ENCODE data around the gene TBXA2R. TPM values are rescaled to one million over a fixed set of nuclear protein-coding genes. Genes with fewer than 3 reads are reported as not detected.
A peak's percentile ranks its signal among the peaks of the same experiment; 100 is the strongest.
"Not testable (repeated sequence)": the region's sequence is repeated elsewhere in the genome, so short reads cannot be mapped to it uniquely, and the experiment has no call there.

TBXA2R gene
- total RNA-seq, 1 donor = 1.8 TPM

- no peaks in the 10 kb centered on the region for H3K9me3 ChIP-seq (ENCODE audit: low read depth, low read length)
- peaks cover 4% of the 10 kb centered on the region for H3K4me1 ChIP-seq (ENCODE audit: insufficient read depth, low read length)
- no peak overlapping the region for H3K4me3 ChIP-seq (ENCODE audit: low read length)
- H3K27me3 ChIP-seq (ENCODE audit: insufficient read depth, low read length) = no peaks in the 10 kb centered on the region
Observed at GRCh38 chr19:3632098-3632497, 25.4 kb upstream of the TBXA2R start.

GRCh38 chr19:3631053-3631861 is 24.6 kb upstream of the TBXA2R start:
- H3K4me1 ChIP-seq (ENCODE audit: insufficient read depth, low read length) = peaks cover 5% of the 10 kb centered on the region
- H3K9me3 ChIP-seq (ENCODE audit: low read depth, low read length) = no peaks in the 10 kb centered on the region
- no peak overlapping the region for H3K4me3 ChIP-seq (ENCODE audit: low read length)
- no peaks in the 10 kb centered on the region for H3K27me3 ChIP-seq (ENCODE audit: insufficient read depth, low read length)

- H3K4me1 ChIP-seq (ENCODE audit: insufficient read depth, low read length) = peaks cover 21% of the 10 kb centered on the region
- not testable (repeated sequence) for H3K9me3 ChIP-seq (ENCODE audit: low read depth, low read length); H3K27me3 ChIP-seq (ENCODE audit: insufficient read depth, low read length); H3K4me3 ChIP-seq (ENCODE audit: low read length)
Observed at GRCh38 chr19:3628766-3629165, 22.1 kb upstream of the TBXA2R start.

- Histone ChIP-seq H3K4me1 (ENCODE audit: insufficient read depth, low read length) (peaks cover 21% of the 10 kb centered on the region), H3K4me3 (ENCODE audit: low read length) (no peak overlapping the region), H3K9me3 (ENCODE audit: low read depth, low read length) (no peaks in the 10 kb centered on the region), H3K27me3 (ENCODE audit: insufficient read depth, low read length) (no peaks in the 10 kb centered on the region)
Observed at GRCh38 chr19:3627351-3627723, 20.7 kb upstream of the TBXA2R start.

- Histone ChIP-seq H3K4me1 (ENCODE audit: insufficient read depth, low read length) (peaks cover 21% of the 10 kb centered on the region), H3K4me3 (ENCODE audit: low read length) (peak within 1 kb of the TSS; percentile 97), H3K27me3 (ENCODE audit: insufficient read depth, low read length) (no peaks in the 10 kb centered on the region), H3K9me3 (ENCODE audit: low read depth, low read length) (no peaks in the 10 kb centered on the region)
Observed at GRCh38 chr19:3626473-3627350, 20.0 kb upstream of the TBXA2R start, which contains the start of gene CACTIN. TSS of gene CACTIN (minus strand) at chr19:3626790. CDS start at chr19:3626762, 28 bp downstream.

- no peaks in the 10 kb centered on the region for H3K27me3 ChIP-seq (ENCODE audit: insufficient read depth, low read length)
- H3K4me3 ChIP-seq (ENCODE audit: low read length) = peak overlapping the region; percentile 97
- no peaks in the 10 kb centered on the region for H3K9me3 ChIP-seq (ENCODE audit: low read depth, low read length)
- H3K4me1 ChIP-seq (ENCODE audit: insufficient read depth, low read length) = peaks cover 21% of the 10 kb centered on the region
Observed at GRCh38 chr19:3625996-3626472, 19.4 kb upstream of the TBXA2R start.

GRCh38 chr19:3623716-3624115 is 17.0 kb upstream of the TBXA2R start:
- H3K4me3 ChIP-seq (ENCODE audit: low read length) = no peak overlapping the region
- H3K9me3 ChIP-seq (ENCODE audit: low read depth, low read length) = no peaks in the 10 kb centered on the region
- H3K27me3 ChIP-seq (ENCODE audit: insufficient read depth, low read length) = no peaks in the 10 kb centered on the region
- H3K4me1 ChIP-seq (ENCODE audit: insufficient read depth, low read length) = peaks cover 21% of the 10 kb centered on the region

GRCh38 chr19:3622224-3622623 is 15.5 kb upstream of the TBXA2R start:
- Histone ChIP-seq H3K4me1 (ENCODE audit: insufficient read depth, low read length) (peaks cover 25% of the 10 kb centered on the region), H3K9me3 (ENCODE audit: low read depth, low read length) (no peaks in the 10 kb centered on the region), H3K27me3 (ENCODE audit: insufficient read depth, low read length) (no peaks in the 10 kb centered on the region), H3K4me3 (ENCODE audit: low read length) (no peak overlapping the region)

- peaks cover 24% of the 10 kb centered on the region for H3K4me1 ChIP-seq (ENCODE audit: insufficient read depth, low read length)
- H3K27me3 ChIP-seq (ENCODE audit: insufficient read depth, low read length) = no peaks in the 10 kb centered on the region
- H3K9me3 ChIP-seq (ENCODE audit: low read depth, low read length) = no peaks in the 10 kb centered on the region
- H3K4me3 ChIP-seq (ENCODE audit: low read length) = no peak overlapping the region
Observed at GRCh38 chr19:3621689-3622088, 15.0 kb upstream of the TBXA2R start.

- H3K27me3 ChIP-seq (ENCODE audit: insufficient read depth, low read length) = no peaks in the 10 kb centered on the region
- no peaks in the 10 kb centered on the region for H3K9me3 ChIP-seq (ENCODE audit: low read depth, low read length)
- peaks cover 22% of the 10 kb centered on the region for H3K4me1 ChIP-seq (ENCODE audit: insufficient read depth, low read length)
- H3K4me3 ChIP-seq (ENCODE audit: low read length) = no peak overlapping the region
Observed at GRCh38 chr19:3620817-3621547, 14.3 kb upstream of the TBXA2R start.

- Histone ChIP-seq H3K9me3 (ENCODE audit: low read depth, low read length) (no peaks in the 10 kb centered on the region), H3K27me3 (ENCODE audit: insufficient read depth, low read length) (no peaks in the 10 kb centered on the region), H3K4me3 (ENCODE audit: low read length) (no peak overlapping the region), H3K4me1 (ENCODE audit: insufficient read depth, low read length) (peaks cover 15% of the 10 kb centered on the region)
Observed at GRCh38 chr19:3620145-3620816, 13.6 kb upstream of the TBXA2R start.

GRCh38 chr19:3619631-3620012 is 12.9 kb upstream of the TBXA2R start:
- H3K4me3 ChIP-seq (ENCODE audit: low read length) = no peak overlapping the region
- H3K27me3 ChIP-seq (ENCODE audit: insufficient read depth, low read length) = no peaks in the 10 kb centered on the region
- no peaks in the 10 kb centered on the region for H3K9me3 ChIP-seq (ENCODE audit: low read depth, low read length)
- peaks cover 8% of the 10 kb centered on the region for H3K4me1 ChIP-seq (ENCODE audit: insufficient read depth, low read length)

GRCh38 chr19:3618811-3619630 is 12.3 kb upstream of the TBXA2R start:
- Histone ChIP-seq H3K27me3 (ENCODE audit: insufficient read depth, low read length) (no peaks in the 10 kb centered on the region), H3K4me1 (ENCODE audit: insufficient read depth, low read length) (peaks cover 8% of the 10 kb centered on the region), H3K4me3 (ENCODE audit: low read length) (no peak overlapping the region), H3K9me3 (ENCODE audit: low read depth, low read length) (no peaks in the 10 kb centered on the region)
